OCI-LY7 (cell line): Measurements from ENCODE around the gene TPBGL. TPM values are rescaled to one million over a fixed set of nuclear protein-coding genes. Genes with fewer than 3 reads are reported as not detected.

Experiments used
- BruUV-seq: library from RNA; stranded (reverse); fragments of 400-500 nt; replicated peaks from 2 replicates; lab custom pipeline; 2021; lab: Mats Ljungman, UMichigan
- CTCF ChIA-PET: fragments of 300-600 bp; sonication (Branson Sonifier 250); formaldehyde crosslinking; loops from one replicate; lab custom pipeline; 2022; ENCODE audit warnings: antibody characterized with exemption; ENCODE audit not compliant: unreplicated experiment; lab: Charles Lee
- POLR2A ChIA-PET: fragments of 300-600 bp; sonication (Branson Sonifier 250); formaldehyde crosslinking; loops from one replicate; lab custom pipeline; 2022; ENCODE audit warnings: antibody characterized with exemption; lab: Charles Lee
- DNase-seq: peaks from one replicate; pipeline ENCODE4 v3.0.0-alpha.2; 2015; ENCODE audit warnings: low spot score
- H2AFZ ChIP-seq: fragments of 200-600 bp; sonication (generic), shearing (Covaris generic); 2 replicates; pipeline ENCODE4 v1.6.1; 2014; ENCODE audit warnings: mild to moderate bottlenecking, antibody characterized with exemption, low read length, moderate library complexity
- H3K27ac ChIP-seq: fragments of 200-600 bp; sonication (generic); 2 replicates; pipeline ENCODE4 v1.5.1; 2014; ENCODE audit warnings: mixed run types, low read depth, mild to moderate bottlenecking, moderate library complexity, low read length, inconsistent platforms; ENCODE audit not compliant: poor library complexity, severe bottlenecking
- H3K36me3 ChIP-seq: fragments of 200-600 bp; sonication (generic); 2 replicates; pipeline ENCODE4 v1.6.1; 2014; ENCODE audit warnings: mild to moderate bottlenecking, antibody characterized with exemption, low read length, moderate library complexity, mixed read lengths; ENCODE audit not compliant: insufficient read depth
- H3K4me1 ChIP-seq: fragments of 200-600 bp; sonication (generic); 2 replicates; pipeline ENCODE4 v1.5.1; 2014; ENCODE audit warnings: mild to moderate bottlenecking, low read length; ENCODE audit not compliant: insufficient read depth, poor library complexity, severe bottlenecking
- H3K4me2 ChIP-seq: fragments of 200-600 bp; sonication (generic); 2 replicates; pipeline ENCODE4 v1.6.1; 2014; ENCODE audit warnings: mild to moderate bottlenecking, low read length
- H3K4me3 ChIP-seq: fragments of 200-600 bp; sonication (generic); 2 replicates; pipeline ENCODE4 v1.5.1; 2014; ENCODE audit warnings: mild to moderate bottlenecking, low read depth, low read length; ENCODE audit not compliant: poor library complexity, severe bottlenecking
- H3K79me2 ChIP-seq: fragments of 200-600 bp; sonication (generic); 2 replicates; pipeline ENCODE4 v1.6.1; 2016; ENCODE audit warnings: low read depth, mild to moderate bottlenecking, low read length, moderate library complexity, mixed read lengths; ENCODE audit not compliant: insufficient read depth
- H3K9me2 ChIP-seq: fragments of 200-600 bp; sonication (generic); 2 replicates; pipeline ENCODE4 v1.6.1; 2016; ENCODE audit warnings: mild to moderate bottlenecking, low read length, mixed read lengths; ENCODE audit not compliant: insufficient read depth
- H3K9me3 ChIP-seq: fragments of 200-600 bp; sonication (generic); 2 replicates; pipeline ENCODE4 v1.6.1; 2014; ENCODE audit warnings: mild to moderate bottlenecking, mixed run types, low read length, mixed read lengths
- H4K20me1 ChIP-seq: fragments of 200-600 bp; sonication (generic); 2 replicates; pipeline ENCODE4 v1.6.1; 2014; ENCODE audit warnings: mild to moderate bottlenecking, antibody characterized with exemption, low read length, moderate library complexity, mixed read lengths; ENCODE audit not compliant: insufficient read depth
- EZH2phosphoT487 ChIP-seq: fragments of 200-600 bp; sonication (generic); IDR thresholded peaks from 2 replicates; pipeline ENCODE4 v1.6.1; 2018; ENCODE audit warnings: low read depth, borderline replicate concordance, mild to moderate bottlenecking, mixed run types, antibody characterized with exemption, low read length, moderate library complexity, mixed read lengths
- intact Hi-C: fragments of 100-400 bp; cut with micrococcal nuclease; formaldehyde crosslinking; loops from one replicate; pipeline ENCODE4 v1.10.0; 2022; ENCODE audit not compliant: unreplicated experiment
- total RNA-seq, 2 experiments: library from RNA; depleted of rRNA in 1 of 2; stranded (reverse); fragments of >200 nt in 1 of 2; shearing (Covaris generic) in 1 of 2; gene quantifications; 2 replicates each; pipeline ENCODE4 v1.2.3, GENCODE V29; 2014 to 2022
- TF ChIP-seq, protein P1 (sequence below): fragments of 200-600 bp; sonication (generic); conservative IDR thresholded peaks from 2 replicates; pipeline ENCODE4 v1.5.1; 2014; ENCODE audit warnings: mild to moderate bottlenecking, antibody characterized with exemption, low read length, moderate library complexity, mixed read lengths

TPBGL gene
- total RNA-seq, 2 experiments from 2014 or later: not detected

DNA sequence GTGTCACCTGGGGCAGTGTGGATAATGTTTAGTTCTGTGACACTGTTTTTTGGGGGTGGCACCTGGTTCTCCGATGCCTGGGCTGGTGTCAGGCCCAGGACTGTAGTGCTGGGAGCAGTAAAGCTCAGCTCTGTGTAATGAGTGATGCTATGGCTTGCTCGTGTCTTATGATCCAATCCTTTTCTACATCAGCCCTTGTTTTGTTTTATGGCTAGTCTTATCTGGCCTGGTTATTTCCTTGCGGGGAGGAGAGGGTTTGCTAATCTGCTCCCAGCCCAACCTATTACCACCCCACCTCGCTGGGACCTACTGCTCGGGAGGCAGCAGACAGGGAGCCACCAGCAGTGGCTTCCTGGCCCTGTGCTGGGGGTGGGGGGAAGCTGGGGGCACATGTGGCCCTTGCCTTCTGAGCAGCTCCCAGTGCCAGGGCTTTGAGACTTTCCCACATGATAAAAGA lies 35.0 kb upstream of the TPBGL start:
- intact Hi-C loops: loop anchor here (1.0 to 5.0 kb wide), 5 partner anchors 42 to 276 kb away; no protein-coding TSS in a partner anchor
- no TSS peak for BruUV-seq
- no peak overlapping the region for H3K27ac ChIP-seq
- no peak overlapping the region for H2AFZ ChIP-seq
- no peak overlapping the region for H3K4me3 ChIP-seq
- H3K4me1 ChIP-seq: peaks cover 8% of the 10 kb centered on the region
- no peaks in the 10 kb centered on the region for H3K79me2 ChIP-seq
- no peaks in the 10 kb centered on the region for H3K9me3 ChIP-seq
- H3K9me2 ChIP-seq: no peaks in the 10 kb centered on the region
- ChIA-PET CTCF (interaction anchor here (1.0 to 2.6 kb wide), 5 partner anchors 10 to 276 kb away, joined by 3 to 27 read pairs (median 5); partner anchors contain the start of gene SLCO2B1), POLR2A (interaction anchor here (0.7 kb wide), 1 partner anchor 43 kb away, joined by 3 read pairs; no protein-coding TSS in a partner anchor)
- TF ChIP-seq EZH2phosphoT487: no peak
- H4K20me1 ChIP-seq: no peaks in the 10 kb centered on the region
- no peak overlapping the region for H3K4me2 ChIP-seq
- no peaks in the 10 kb centered on the region for H3K36me3 ChIP-seq
- no peak for DNase-seq

DNA sequence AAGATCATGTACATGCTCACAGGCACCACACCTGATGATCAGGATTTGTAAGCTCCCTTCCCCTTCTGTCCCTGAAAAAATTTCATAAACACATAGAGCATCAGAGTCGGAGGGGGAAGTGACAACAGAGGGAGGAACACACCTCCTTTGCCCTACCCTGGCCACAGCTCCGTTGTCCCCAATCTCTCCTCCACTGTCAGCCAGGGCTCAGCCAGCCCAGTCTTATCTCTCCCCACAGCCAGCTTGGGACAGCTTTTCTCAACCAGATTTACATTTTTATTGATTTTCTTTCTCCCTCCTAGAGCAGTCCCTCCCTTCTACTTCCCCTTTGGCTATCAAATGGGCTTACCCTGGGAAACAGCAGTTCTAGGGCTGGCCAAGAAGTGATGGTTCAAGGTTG lies 32.1 kb upstream of the TPBGL start:
- Histone ChIP-seq H3K4me3 (no peak overlapping the region), H3K4me2 (no peak overlapping the region), H3K79me2 (no peaks in the 10 kb centered on the region), H3K9me2 (no peaks in the 10 kb centered on the region), H2AFZ (no peak overlapping the region), H3K9me3 (no peaks in the 10 kb centered on the region), H3K36me3 (no peaks in the 10 kb centered on the region), H3K27ac (no peak overlapping the region), H3K4me1 (peaks cover 8% of the 10 kb centered on the region), H4K20me1 (no peaks in the 10 kb centered on the region)
- CTCF ChIA-PET: no interaction called here
- no peak for DNase-seq
- TF ChIP-seq, protein P1, sequence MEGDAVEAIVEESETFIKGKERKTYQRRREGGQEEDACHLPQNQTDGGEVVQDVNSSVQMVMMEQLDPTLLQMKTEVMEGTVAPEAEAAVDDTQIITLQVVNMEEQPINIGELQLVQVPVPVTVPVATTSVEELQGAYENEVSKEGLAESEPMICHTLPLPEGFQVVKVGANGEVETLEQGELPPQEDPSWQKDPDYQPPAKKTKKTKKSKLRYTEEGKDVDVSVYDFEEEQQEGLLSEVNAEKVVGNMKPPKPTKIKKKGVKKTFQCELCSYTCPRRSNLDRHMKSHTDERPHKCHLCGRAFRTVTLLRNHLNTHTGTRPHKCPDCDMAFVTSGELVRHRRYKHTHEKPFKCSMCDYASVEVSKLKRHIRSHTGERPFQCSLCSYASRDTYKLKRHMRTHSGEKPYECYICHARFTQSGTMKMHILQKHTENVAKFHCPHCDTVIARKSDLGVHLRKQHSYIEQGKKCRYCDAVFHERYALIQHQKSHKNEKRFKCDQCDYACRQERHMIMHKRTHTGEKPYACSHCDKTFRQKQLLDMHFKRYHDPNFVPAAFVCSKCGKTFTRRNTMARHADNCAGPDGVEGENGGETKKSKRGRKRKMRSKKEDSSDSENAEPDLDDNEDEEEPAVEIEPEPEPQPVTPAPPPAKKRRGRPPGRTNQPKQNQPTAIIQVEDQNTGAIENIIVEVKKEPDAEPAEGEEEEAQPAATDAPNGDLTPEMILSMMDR: no peak
- TF ChIP-seq EZH2phosphoT487: no peak
- intact Hi-C loops: loop anchor here (5.0 kb wide), 1 partner anchor 39 kb away; no protein-coding TSS in a partner anchor
- no TSS peak for BruUV-seq
- POLR2A ChIA-PET: interaction anchor here (0.5 kb wide), 1 partner anchor 867 kb away, joined by 6 read pairs; no protein-coding TSS in a partner anchor

DNA sequence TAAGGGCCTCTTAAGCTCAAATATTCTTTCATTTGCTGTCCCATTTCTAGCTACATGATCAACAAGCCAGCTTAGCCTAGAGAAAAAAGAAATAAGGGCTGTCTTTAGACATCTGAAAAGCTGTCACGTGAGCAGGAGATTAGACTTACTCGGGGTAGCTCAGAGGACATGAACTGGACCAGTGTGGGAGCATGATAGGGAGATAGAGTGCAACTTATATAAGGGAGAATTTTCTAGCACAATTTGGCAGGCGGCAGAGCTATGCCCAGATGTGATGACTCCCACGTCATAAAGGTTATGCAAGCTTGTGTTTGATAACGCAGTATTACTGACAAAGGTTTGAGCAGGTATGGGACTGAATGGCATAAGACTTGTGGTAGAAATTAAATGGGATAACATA lies 28.2 kb upstream of the TPBGL start:
- no peaks in the 10 kb centered on the region for H3K9me2 ChIP-seq
- H3K4me3 ChIP-seq: no peak overlapping the region
- no peak overlapping the region for H2AFZ ChIP-seq
- ChIA-PET CTCF (interaction anchor here (1.3 kb wide), 1 partner anchor 72 kb away, joined by 3 read pairs; no protein-coding TSS in a partner anchor), POLR2A (interaction anchor here (1.2 kb wide), 1 partner anchor 11 kb away, joined by 3 read pairs; no protein-coding TSS in a partner anchor)
- no peak overlapping the region for H3K4me2 ChIP-seq
- no peak for DNase-seq
- intact Hi-C loops: no loop called here
- TF ChIP-seq, protein P1: no peak
- no peak for TF ChIP-seq EZH2phosphoT487
- H3K9me3 ChIP-seq: no peaks in the 10 kb centered on the region
- no TSS peak for BruUV-seq
- H3K79me2 ChIP-seq: no peaks in the 10 kb centered on the region
- H3K4me1 ChIP-seq: no peaks in the 10 kb centered on the region
- H3K27ac ChIP-seq: no peak overlapping the region
- no peaks in the 10 kb centered on the region; the same call in 1 of the 2 replicates for H4K20me1 ChIP-seq
- no peaks in the 10 kb centered on the region for H3K36me3 ChIP-seq
